Keratinocyte (primary cell): ENCODE measurements around the gene ARHGDIG. TPM values are rescaled to one million over a fixed set of nuclear protein-coding genes. Genes with fewer than 3 reads are reported as not detected.

Source experiments
- DNase-seq: peaks from one replicate; pipeline ENCODE4 v3.0.0-alpha.2; 2011; ENCODE audit warnings: low read depth, missing footprints, low spot score
- FAIRE-seq: peaks from 2 replicates; lab custom pipeline; 2011; peaks lifted over from hg19 to GRCh38; lab: Jason Lieb, UNC
- H2AFZ ChIP-seq: 2 replicates; pipeline ENCODE4 v1.6.0; 2012; ENCODE audit warnings: low read length, control low read depth, inconsistent platforms; ENCODE audit not compliant: control insufficient read depth
- H3K27ac ChIP-seq: 2 replicates; pipeline ENCODE4 v1.5.1; 2011; ENCODE audit warnings: low read length; ENCODE audit not compliant: control insufficient read depth, insufficient read depth
- H3K27me3 ChIP-seq: 3 replicates; pipeline ENCODE4 v1.6.0; 2011; ENCODE audit warnings: low read length; ENCODE audit not compliant: control insufficient read depth, insufficient read depth; ENCODE audit errors: extremely low read depth
- H3K36me3 ChIP-seq, 2 experiments: 2 replicates in 1 of 2; 3 replicates in 1 of 2; pipeline ENCODE4 v1.5.1; 2011; ENCODE audit warnings: low read length in 2 of 2, mild to moderate bottlenecking in 1 of 2; ENCODE audit not compliant: control insufficient read depth in 2 of 2, insufficient read depth in 2 of 2; ENCODE audit errors: extremely low read depth in 1 of 2
- H3K4me1 ChIP-seq: 3 replicates; pipeline ENCODE4 v1.5.1; 2011; ENCODE audit warnings: low read length; ENCODE audit not compliant: control insufficient read depth, insufficient read depth; ENCODE audit errors: extremely low read depth
- H3K4me2 ChIP-seq: 3 replicates; pipeline ENCODE4 v1.6.0; 2011; ENCODE audit warnings: low read depth, low read length; ENCODE audit not compliant: control insufficient read depth, insufficient read depth; ENCODE audit errors: extremely low read depth
- H3K4me3 ChIP-seq, 3 experiments: fragments of 200-600 bp in 1 of 3; sonication (generic) in 1 of 3; 2 replicates in 2 of 3; 3 replicates in 1 of 3; pipeline ENCODE4 v1.5.1; 2011 to 2016; ENCODE audit warnings: low read length in 3 of 3, mild to moderate bottlenecking in 3 of 3, control low read depth in 2 of 3, inconsistent platforms in 1 of 3, low read depth in 1 of 3, mixed read lengths in 1 of 3, mixed run types in 1 of 3, moderate library complexity in 1 of 3; ENCODE audit not compliant: control insufficient read depth in 2 of 3, insufficient read depth in 2 of 3; ENCODE audit errors: extremely low read depth in 1 of 3
- H3K79me2 ChIP-seq: 2 replicates; pipeline ENCODE4 v1.6.0; 2012; ENCODE audit warnings: low read length; ENCODE audit not compliant: control insufficient read depth, insufficient read depth
- H3K9ac ChIP-seq: 3 replicates; pipeline ENCODE4 v1.6.0; 2011; ENCODE audit warnings: low read length; ENCODE audit not compliant: control insufficient read depth, insufficient read depth; ENCODE audit errors: extremely low read depth
- H3K9me1 ChIP-seq: 3 replicates; pipeline ENCODE4 v1.6.0; 2011; ENCODE audit warnings: low read length; ENCODE audit not compliant: control insufficient read depth, insufficient read depth; ENCODE audit errors: extremely low read depth
- H3K9me3 ChIP-seq: 2 replicates; pipeline ENCODE4 v1.5.1; 2012; ENCODE audit warnings: low read depth, low read length; ENCODE audit not compliant: control insufficient read depth
- H4K20me1 ChIP-seq: 3 replicates; pipeline ENCODE4 v1.6.0; 2011; ENCODE audit warnings: low read length; ENCODE audit not compliant: control insufficient read depth, insufficient read depth; ENCODE audit errors: extremely low read depth
- EZH2 ChIP-seq: IDR thresholded peaks from one replicate; pipeline ENCODE4 v1.6.1; 2012; ENCODE audit warnings: inconsistent platforms, mild to moderate bottlenecking, low read length, moderate library complexity
- dilution Hi-C: fragments of 300-500 bp; cut with MboI; formaldehyde crosslinking; loops from one replicate; pipeline ENCODE4 v1.7.0; 2020; ENCODE audit warnings: low sequenced_read_pairs; ENCODE audit not compliant: extremely low pct_ligation_motif_present
- polyA plus RNA-seq, 5 experiments: library from polyadenylated mRNA; depleted of rRNA in 3 of 5; stranded (reverse) in 3 of 5; stranded (forward) in 1 of 5; unstranded in 1 of 5; fragments of >200 nt; gene quantifications; 1 replicate in 1 of 5; 2 replicates in 3 of 5; 3 replicates in 1 of 5; pipeline versions ENCODE4 v1.2.1 to v1.2.3, GENCODE V29; 2011 to 2012; ENCODE audit warnings: missing spikeins in 2 of 5, low read depth in 1 of 5, low replicate concordance in 1 of 5
- TF ChIP-seq, protein P1 (sequence below), 3 experiments: IDR thresholded peaks in 1 of 3; conservative IDR thresholded peaks in 1 of 3; optimal IDR thresholded peaks in 1 of 3; 2 replicates in 2 of 3; 3 replicates in 1 of 3; pipeline versions ENCODE3 to v1.5.1; 2011; ENCODE audit warnings: low read length in 3 of 3, mild to moderate bottlenecking in 3 of 3, moderate library complexity in 2 of 3, control low read depth in 1 of 3, inconsistent platforms in 1 of 3; ENCODE audit not compliant: insufficient read depth in 2 of 3; ENCODE audit errors: extremely low read depth in 1 of 3

The ARHGDIG gene
- polyA plus RNA-seq, 1 donor (not counting 4 experiments of a cell fraction or from before 2014, with no cell fraction given): 0.17 TPM

DNA sequence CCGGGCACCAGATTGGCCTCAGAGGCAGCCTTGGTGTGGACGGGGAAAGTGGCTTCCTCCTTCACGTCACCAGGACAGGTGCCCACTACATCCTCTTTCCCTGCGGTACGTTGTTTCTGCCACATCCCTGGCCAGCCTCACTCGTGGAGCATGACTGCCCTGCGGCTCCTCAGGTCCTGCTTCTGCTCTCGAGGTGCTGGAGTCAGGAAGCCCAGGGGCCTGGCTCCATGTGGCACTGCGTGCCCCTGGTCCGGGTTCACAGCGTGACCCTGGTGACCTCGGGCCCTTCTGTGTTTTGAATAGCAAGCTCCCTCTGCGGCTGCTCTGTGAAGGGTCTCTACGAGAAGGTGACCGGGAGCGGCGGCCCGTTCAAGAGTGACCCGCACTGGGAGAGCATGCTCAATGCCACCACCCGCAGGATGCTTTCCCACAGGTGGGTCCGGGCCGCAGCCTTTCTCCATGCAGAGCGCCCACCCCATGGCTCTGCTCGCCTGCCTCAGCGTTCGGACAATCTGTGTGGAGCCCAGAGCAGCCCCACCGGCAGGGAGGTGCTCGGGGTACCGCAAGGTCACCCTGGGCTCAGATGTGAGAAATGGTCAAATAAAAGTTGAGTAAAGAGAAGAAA is 18.2 kb upstream of the ARHGDIG start:
- H2AFZ ChIP-seq: no peak overlapping the region
- FAIRE-seq (no peak), DNase-seq (no peak)
- no peaks in the 10 kb centered on the region for H3K9me1 ChIP-seq
- H3K79me2 ChIP-seq: no peaks in the 10 kb centered on the region
- H3K4me2 ChIP-seq: no peak overlapping the region
- no peak overlapping the region for H3K27ac ChIP-seq
- H3K9me3 ChIP-seq: no peaks in the 10 kb centered on the region
- H3K9ac ChIP-seq: no peak overlapping the region
- peaks cover 0 to 15% of the 10 kb centered on the region in 2 experiments for H3K36me3 ChIP-seq
- no peaks in the 10 kb centered on the region for H3K27me3 ChIP-seq
- H4K20me1 ChIP-seq: no peaks in the 10 kb centered on the region
- H3K4me1 ChIP-seq: peaks cover 8% of the 10 kb centered on the region
- dilution Hi-C loops: no loop called here
- H3K4me3 ChIP-seq: no peak overlapping the region
- TF ChIP-seq, protein P1, sequence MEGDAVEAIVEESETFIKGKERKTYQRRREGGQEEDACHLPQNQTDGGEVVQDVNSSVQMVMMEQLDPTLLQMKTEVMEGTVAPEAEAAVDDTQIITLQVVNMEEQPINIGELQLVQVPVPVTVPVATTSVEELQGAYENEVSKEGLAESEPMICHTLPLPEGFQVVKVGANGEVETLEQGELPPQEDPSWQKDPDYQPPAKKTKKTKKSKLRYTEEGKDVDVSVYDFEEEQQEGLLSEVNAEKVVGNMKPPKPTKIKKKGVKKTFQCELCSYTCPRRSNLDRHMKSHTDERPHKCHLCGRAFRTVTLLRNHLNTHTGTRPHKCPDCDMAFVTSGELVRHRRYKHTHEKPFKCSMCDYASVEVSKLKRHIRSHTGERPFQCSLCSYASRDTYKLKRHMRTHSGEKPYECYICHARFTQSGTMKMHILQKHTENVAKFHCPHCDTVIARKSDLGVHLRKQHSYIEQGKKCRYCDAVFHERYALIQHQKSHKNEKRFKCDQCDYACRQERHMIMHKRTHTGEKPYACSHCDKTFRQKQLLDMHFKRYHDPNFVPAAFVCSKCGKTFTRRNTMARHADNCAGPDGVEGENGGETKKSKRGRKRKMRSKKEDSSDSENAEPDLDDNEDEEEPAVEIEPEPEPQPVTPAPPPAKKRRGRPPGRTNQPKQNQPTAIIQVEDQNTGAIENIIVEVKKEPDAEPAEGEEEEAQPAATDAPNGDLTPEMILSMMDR (optimal IDR thresholded peaks at IDR 0.05 in 1 of 3, IDR thresholded peaks at IDR 0.05 in 1 of 3, conservative IDR thresholded peaks at IDR 0.05 in 1 of 3; ENCODE audit: extremely low read depth in 1 of 3, insufficient read depth in 2 of 3, low read length in 3 of 3): no peak
- TF ChIP-seq EZH2: no peak

DNA sequence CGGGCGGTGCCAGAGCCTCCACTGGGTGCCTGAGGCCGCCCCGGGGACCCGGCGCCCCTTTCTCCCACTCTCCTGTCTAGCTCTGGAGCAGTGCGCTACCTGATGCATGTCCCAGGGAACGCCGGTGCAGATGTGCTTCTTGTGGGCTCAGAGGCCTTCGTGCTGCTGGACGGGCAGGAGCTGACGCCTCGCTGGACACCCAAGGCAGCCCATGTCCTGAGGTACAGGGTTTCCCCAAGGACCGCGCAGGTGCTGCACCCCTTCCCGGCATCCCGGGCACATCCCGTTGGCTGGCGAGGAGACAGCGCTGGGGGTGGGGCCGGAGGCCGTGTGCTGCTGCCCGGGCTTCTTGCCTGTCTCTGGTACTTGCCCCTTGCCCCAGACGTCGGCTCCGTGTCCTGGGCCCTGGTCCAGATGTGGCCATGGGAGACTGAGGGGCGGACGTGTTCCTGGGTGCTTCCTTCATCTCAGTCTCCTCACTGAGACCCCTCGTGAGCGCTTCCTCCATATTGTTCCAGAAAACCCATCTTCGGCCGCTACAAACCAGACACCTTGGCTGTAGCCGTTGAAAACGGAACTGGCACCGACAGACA is 17.1 kb upstream of the ARHGDIG start:
- no peak overlapping the region for H2AFZ ChIP-seq
- dilution Hi-C loops: no loop called here
- DNase-seq: no peak
- H3K9me3 ChIP-seq: no peaks in the 10 kb centered on the region
- H4K20me1 ChIP-seq: no peaks in the 10 kb centered on the region
- H3K36me3 ChIP-seq: peaks cover 0 to 15% of the 10 kb centered on the region in 2 experiments
- H3K27me3 ChIP-seq: peaks cover 3% of the 10 kb centered on the region
- peaks cover 12% of the 10 kb centered on the region for H3K4me1 ChIP-seq
- H3K9me1 ChIP-seq: no peaks in the 10 kb centered on the region
- H3K79me2 ChIP-seq: no peaks in the 10 kb centered on the region
- no peak for FAIRE-seq
- no peak overlapping the region for H3K4me2 ChIP-seq
- no peak overlapping the region for H3K9ac ChIP-seq
- H3K4me3 ChIP-seq: no peak overlapping the region
- no peak overlapping the region for H3K27ac ChIP-seq
- TF ChIP-seq, protein P1 (optimal IDR thresholded peaks at IDR 0.05 in 1 of 3, IDR thresholded peaks at IDR 0.05 in 1 of 3, conservative IDR thresholded peaks at IDR 0.05 in 1 of 3; ENCODE audit: extremely low read depth in 1 of 3, insufficient read depth in 2 of 3, low read length in 3 of 3): no peak
- TF ChIP-seq EZH2: no peak
